HepG2 (cell line): ENCODE results near the gene SLC2A13. TPM values are rescaled to one million over a fixed set of nuclear protein-coding genes. Genes with fewer than 3 reads are reported as not detected.

ENCODE experiments used
- ATAC-seq: fragments of 200-7000 bp; cut with Tn5 transposase; 3 replicates; pipeline ENCODE4 v1.9.1; 2020; ENCODE audit warnings: mild to moderate bottlenecking, moderate library complexity
- BruUV-seq: library from RNA; stranded (reverse); fragments of 400-500 nt; replicated peaks from 2 replicates; lab custom pipeline; 2021; lab: Mats Ljungman, UMichigan
- CTCF ChIA-PET: fragments of 300-600 bp; formaldehyde crosslinking; extraction: SDS; loops from one replicate; lab custom pipeline; 2021; ENCODE audit warnings: low total read pairs, inconsistent platforms, low intra/inter-chr PET ratio; lab: Yijun Ruan, JAX
- POLR2A ChIA-PET: fragments of 350-600 bp; sonication (Branson Sonifier 250); formaldehyde crosslinking; loops from one replicate; lab custom pipeline; 2020; ENCODE audit warnings: antibody characterized with exemption, inconsistent platforms; lab: Yijun Ruan, JAX
- DNase-seq: peaks from one replicate; pipeline ENCODE4 v3.0.0-alpha.2; 2015; ENCODE audit warnings: low spot score
- FAIRE-seq: peaks from 3 replicates; lab custom pipeline; 2011; peaks lifted over from hg19 to GRCh38; lab: Jason Lieb, UNC
- H2AFZ ChIP-seq: one replicate; pipeline ENCODE4 v1.6.1; 2011; ENCODE audit warnings: low read length, inconsistent platforms
- H3K27ac ChIP-seq: fragments of 300-600 bp; 3 replicates; pipeline ENCODE4 v1.8.0; 2011; ENCODE audit warnings: mixed run types, mild to moderate bottlenecking, mixed read lengths, low read length, inconsistent platforms; ENCODE audit not compliant: insufficient read depth; ENCODE audit errors: extremely low read length
- H3K27me3 ChIP-seq, 2 experiments: fragments of 200-600 bp in 1 of 2; 2 replicates in 1 of 2; 3 replicates in 1 of 2; pipeline versions ENCODE4 v1.6.0 to v1.8.0; 2011; ENCODE audit warnings: low read length in 2 of 2, mild to moderate bottlenecking in 2 of 2, moderate library complexity in 2 of 2, inconsistent platforms in 1 of 2; ENCODE audit not compliant: insufficient read depth in 2 of 2, control insufficient read depth in 1 of 2
- H3K36me3 ChIP-seq, 2 experiments: fragments of 200-600 bp in 1 of 2; replicated peaks in 1 of 2; 2 replicates in 1 of 2; 3 replicates in 1 of 2; pipeline versions ENCODE4 v1.5.1 to v1.8.0; 2011; ENCODE audit warnings: low read length in 2 of 2, inconsistent platforms in 1 of 2; ENCODE audit not compliant: insufficient read depth in 2 of 2, control insufficient read depth in 1 of 2
- H3K4me1 ChIP-seq: 2 replicates; pipeline ENCODE4 v1.5.1; 2012; ENCODE audit warnings: low read length, inconsistent platforms; ENCODE audit not compliant: insufficient read depth
- H3K4me2 ChIP-seq: 2 replicates; pipeline ENCODE4 v1.6.0; 2011; ENCODE audit warnings: low read depth, low read length, inconsistent platforms
- H3K4me3 ChIP-seq, 3 experiments: fragments of 200-600 bp in 1 of 3; sonication (generic), shearing (Covaris generic) in 1 of 3; replicated peaks in 1 of 3; 2 replicates each; pipeline ENCODE4 v1.5.1; 2011 to 2016; ENCODE audit warnings: low read length in 3 of 3, inconsistent platforms in 2 of 3, low read depth in 2 of 3, mild to moderate bottlenecking in 2 of 3, control low read depth in 1 of 3, mixed read lengths in 1 of 3; ENCODE audit not compliant: insufficient read depth in 1 of 3
- H3K79me2 ChIP-seq: one replicate; pipeline ENCODE4 v1.6.1; 2011; ENCODE audit warnings: low read length, inconsistent platforms; ENCODE audit not compliant: insufficient read depth
- H3K9ac ChIP-seq: 2 replicates; pipeline ENCODE4 v1.6.0; 2011; ENCODE audit warnings: mild to moderate bottlenecking, low read depth, low read length, inconsistent platforms; ENCODE audit not compliant: insufficient read depth
- H3K9me3 ChIP-seq: 2 replicates; pipeline ENCODE4 v1.5.1; 2012; ENCODE audit warnings: mild to moderate bottlenecking, low read length
- H4K20me1 ChIP-seq: 2 replicates; pipeline ENCODE4 v1.6.0; 2011; ENCODE audit warnings: inconsistent platforms, mild to moderate bottlenecking, low read length, moderate library complexity; ENCODE audit not compliant: insufficient read depth
- HNRNPLL ChIP-seq: fragments of 200-400 bp; formaldehyde crosslinking; IDR thresholded peaks from 2 replicates; pipeline ENCODE4 v1.6.1; 2017; ENCODE audit warnings: mild to moderate bottlenecking, low read depth, low read length; ENCODE audit not compliant: poor library complexity, severe bottlenecking
- HOXD1 ChIP-seq: sonication (generic); formaldehyde crosslinking; IDR thresholded peaks from 2 replicates; pipeline ENCODE4 v1.5.0; 2020; ENCODE audit warnings: missing genetic modification reagents
- KDM6A ChIP-seq: IDR thresholded peaks from 2 replicates; pipeline ENCODE4 v1.6.1; 2016; ENCODE audit warnings: low read depth
- NR2F6 ChIP-seq, 2 experiments: IDR thresholded peaks; 2 replicates each; pipeline ENCODE4 v1.6.1; 2016; ENCODE audit warnings: antibody characterized with exemption in 1 of 2, mild to moderate bottlenecking in 1 of 2
- SAFB2 ChIP-seq: sonication (generic); formaldehyde crosslinking; IDR thresholded peaks from 2 replicates; pipeline ENCODE4 v1.5.1; 2020; ENCODE audit warnings: missing genetic modification reagents, low read depth, mild to moderate bottlenecking, borderline replicate concordance
- SRSF4 ChIP-seq: fragments of 200-400 bp; formaldehyde crosslinking; IDR thresholded peaks from one replicate; pipeline ENCODE4 v1.6.1; 2018; ENCODE audit warnings: mild to moderate bottlenecking, low read depth, low read length, moderate library complexity; ENCODE audit not compliant: poor library complexity, severe bottlenecking
- TAF15 ChIP-seq: fragments of 200-400 bp; formaldehyde crosslinking; IDR thresholded peaks from one replicate; pipeline ENCODE4 v1.6.1; 2018; ENCODE audit warnings: mild to moderate bottlenecking, low read depth, low read length; ENCODE audit not compliant: poor library complexity, severe bottlenecking
- THAP11 ChIP-seq: IDR thresholded peaks from 2 replicates; pipeline ENCODE4 v1.6.1; 2016; ENCODE audit warnings: missing biosample characterization, missing genetic modification reagents
- ZNF282 ChIP-seq: fragments of 450-650 bp; IDR thresholded peaks from 2 replicates; pipeline ENCODE4 v1.6.1; 2018; ENCODE audit not compliant: partially characterized antibody
- ZNF329 ChIP-seq: sonication (generic); formaldehyde crosslinking; IDR thresholded peaks from 2 replicates; pipeline ENCODE4 v1.9.0; 2021; ENCODE audit warnings: low read depth, mild to moderate bottlenecking, missing genetic modification reagents
- ZNF850 ChIP-seq: sonication (generic); formaldehyde crosslinking; conservative IDR thresholded peaks from 2 replicates; pipeline ENCODE4 v1.9.0; 2021; ENCODE audit warnings: mild to moderate bottlenecking, missing genetic modification reagents
- whole genome bisulfite sequencing: methylation state at CpG from one replicate; pipeline ENCODE4 v1.1.6; 2017; ENCODE audit warnings: low lambda C conversion rate; 5-methylcytosine and 5-hydroxymethylcytosine counted together
- in situ Hi-C: cut with HindIII; loops from 2 replicates; pipeline ENCODE4 v1.10.0; 2017; ENCODE audit warnings: low pct_unique_long_range_greater_than_20kb; ENCODE audit not compliant: extremely low pct_ligation_motif_present
- intact Hi-C: fragments of 100-400 bp; cut with micrococcal nuclease; formaldehyde crosslinking; loops from one replicate; pipeline ENCODE4 v1.10.0; 2022; ENCODE audit not compliant: unreplicated experiment
- polyA plus RNA-seq, 8 experiments: library from polyadenylated mRNA; depleted of rRNA in 3 of 8; stranded (reverse) in 7 of 8; unstranded in 1 of 8; fragments of >200 nt; fragmentation: Illumina TruSeq in 4 of 8; extraction: Trizol in 4 of 8; gene quantifications; 2 replicates each; pipeline versions ENCODE4 v1.2.1 to v1.2.3, GENCODE V29; 2011 to 2016; ENCODE audit warnings: low read depth in 4 of 8, missing spikeins in 1 of 8, mixed read lengths in 1 of 8; ENCODE audit not compliant: insufficient read depth in 1 of 8
- total RNA-seq, 5 experiments: library from RNA; depleted of rRNA; stranded (reverse); fragments of >200 nt; fragmentation: Illumina TruSeq; extraction: Trizol; gene quantifications; 2 replicates each; pipeline ENCODE4 v1.2.3, GENCODE V29; 2016; ENCODE audit warnings: low read depth in 1 of 5
- TF ChIP-seq, protein P1 (sequence below): sonication (generic); formaldehyde crosslinking; IDR thresholded peaks from 2 replicates; pipeline ENCODE4 v1.4.0; 2020; ENCODE audit warnings: missing genetic modification reagents

Gene SLC2A13
- total and polyA plus RNA-seq, 2 of the 13 experiments (the other 11 are each of a cell fraction or from before 2014, with no cell fraction given), result 5.5 to 6.0 TPM

DNA sequence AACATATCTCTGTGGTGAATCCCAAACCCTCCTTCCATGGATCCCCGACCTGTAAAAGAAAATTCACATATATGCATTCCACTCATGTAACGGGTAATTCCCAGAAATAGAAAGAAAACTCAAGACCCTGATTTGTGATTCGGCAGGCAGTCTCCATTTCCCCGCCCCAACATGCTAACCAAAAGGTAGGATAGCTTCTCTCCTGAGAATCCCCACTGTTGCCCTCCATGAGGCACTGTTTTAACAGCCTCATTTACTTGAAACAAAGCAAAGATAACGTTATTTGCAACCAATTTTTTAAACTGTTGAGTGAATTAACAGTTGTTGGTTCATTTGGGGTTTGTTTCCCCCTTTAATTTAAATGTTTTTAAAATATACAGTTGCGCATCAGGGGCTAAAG is 774 bp upstream of the SLC2A13 start:
- peak; percentile 62; the same call in 1 of the 2 replicates for TF ChIP-seq ZNF850 (CRISPR knock-in tag)
- TF ChIP-seq, protein P1, sequence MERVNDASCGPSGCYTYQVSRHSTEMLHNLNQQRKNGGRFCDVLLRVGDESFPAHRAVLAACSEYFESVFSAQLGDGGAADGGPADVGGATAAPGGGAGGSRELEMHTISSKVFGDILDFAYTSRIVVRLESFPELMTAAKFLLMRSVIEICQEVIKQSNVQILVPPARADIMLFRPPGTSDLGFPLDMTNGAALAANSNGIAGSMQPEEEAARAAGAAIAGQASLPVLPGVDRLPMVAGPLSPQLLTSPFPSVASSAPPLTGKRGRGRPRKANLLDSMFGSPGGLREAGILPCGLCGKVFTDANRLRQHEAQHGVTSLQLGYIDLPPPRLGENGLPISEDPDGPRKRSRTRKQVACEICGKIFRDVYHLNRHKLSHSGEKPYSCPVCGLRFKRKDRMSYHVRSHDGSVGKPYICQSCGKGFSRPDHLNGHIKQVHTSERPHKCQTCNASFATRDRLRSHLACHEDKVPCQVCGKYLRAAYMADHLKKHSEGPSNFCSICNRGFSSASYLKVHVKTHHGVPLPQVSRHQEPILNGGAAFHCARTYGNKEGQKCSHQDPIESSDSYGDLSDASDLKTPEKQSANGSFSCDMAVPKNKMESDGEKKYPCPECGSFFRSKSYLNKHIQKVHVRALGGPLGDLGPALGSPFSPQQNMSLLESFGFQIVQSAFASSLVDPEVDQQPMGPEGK (CRISPR knock-in tag), result no peak
- Histone ChIP-seq H2AFZ (peak overlapping the region; percentile 35), H3K27me3 (no peaks in the 10 kb centered on the region; a peak in 3 of 5 replicates), H3K4me3 (peak overlapping the region; percentile 78 to 91 (median 90); a peak in 5 of 6 replicates), H3K4me2 (peak overlapping the region; percentile 94), H3K79me2 (peaks cover 5% of the 10 kb centered on the region), H3K9me3 (no peaks in the 10 kb centered on the region), H3K27ac (no peak overlapping the region), H4K20me1 (no peaks in the 10 kb centered on the region), H3K4me1 (peaks cover 51% of the 10 kb centered on the region), H3K9ac (no peak overlapping the region), H3K36me3 (no peaks in the 10 kb centered on the region)
- in situ Hi-C loops, result loop anchor here (5.0 to 25.0 kb wide), 3 partner anchors 94 to 519 kb away; no protein-coding TSS in a partner anchor
- intact Hi-C loops, result loop anchor here (1.0 to 5.0 kb wide), 4 partner anchors 54 to 341 kb away; no protein-coding TSS in a partner anchor
- FAIRE-seq, result no peak
- 49% methylated on average over 6 of the region's 6 CpGs for WGBS
- no peak for DNase-seq
- ATAC-seq, result no peak
- BruUV-seq, result no TSS peak
- POLR2A ChIA-PET, result interaction anchor here (1.3 kb wide), 1 partner anchor 95 kb away, joined by 5 read pairs; no protein-coding TSS in a partner anchor
- CTCF ChIA-PET, result interaction anchor here (1.5 to 3.1 kb wide), 2 partner anchors 96 to 341 kb away, joined by 7 to 26 read pairs; no protein-coding TSS in a partner anchor

- H3K27ac ChIP-seq, result no peak overlapping the region
- intact Hi-C loops, result loop anchor here (2.0 to 5.0 kb wide), 2 partner anchors 54 to 299 kb away; no protein-coding TSS in a partner anchor
- H2AFZ ChIP-seq, result peak overlapping the region; percentile 35
- H3K27me3 ChIP-seq, result no peaks in the 10 kb centered on the region; a peak in 3 of 5 replicates
- in situ Hi-C loops, result loop anchor here (5.0 to 25.0 kb wide), 3 partner anchors 94 to 519 kb away; no protein-coding TSS in a partner anchor
- peaks cover 5% of the 10 kb centered on the region for H3K79me2 ChIP-seq
- no peak overlapping the region for H3K9ac ChIP-seq
- ChIA-PET CTCF (interaction anchor here (3.1 kb wide), 1 partner anchor 95 kb away, joined by 26 read pairs; no protein-coding TSS in a partner anchor), POLR2A (interaction anchor here (1.3 kb wide), 1 partner anchor 95 kb away, joined by 5 read pairs; no protein-coding TSS in a partner anchor)
- no TSS peak for BruUV-seq
- no peak for DNase-seq
- H4K20me1 ChIP-seq, result no peaks in the 10 kb centered on the region
- peak overlapping the region; percentile 94 for H3K4me2 ChIP-seq
- H3K4me1 ChIP-seq, result peaks cover 56% of the 10 kb centered on the region
- 13% methylated on average over 4 of the region's 9 CpGs for WGBS
- ATAC-seq, result no peak
- no peaks in the 10 kb centered on the region for H3K9me3 ChIP-seq
- FAIRE-seq, result no peak
- no peaks in the 10 kb centered on the region for H3K36me3 ChIP-seq
- H3K4me3 ChIP-seq, result peak overlapping the region; percentile 78 to 91 (median 90)
- TF ChIP-seq KDM6A (no peak), ZNF282 (no peak), ZNF329 (CRISPR knock-in tag) (no peak), SAFB2 (CRISPR knock-in tag) (no peak), HOXD1 (no peak), NR2F6 (IDR thresholded peaks at IDR 0.05) (peak; percentile 71), NR2F6 (CRISPR knock-in tag; IDR thresholded peaks at IDR 0.05) (0 out of 2 replicates have a peak, but pooled peaks have one; percentile 42), SRSF4 (no peak), HNRNPLL (no peak), THAP11 (CRISPR knock-in tag) (0 out of 2 replicates have a peak, but pooled peaks have one; percentile 11), TAF15 (no peak)
Observed at GRCh38 chr12:40106202-40106533, 287 bp upstream of the SLC2A13 start.
